Activated naive CD4-positive, alpha-beta T cell treated with Interleukin-2 at 50 U/mL for 16 hours (primary cell): ENCODE data around the gene EFEMP2.

Experiments
- DNase-seq: peaks from one replicate; pipeline ENCODE4 v3.0.0-alpha.2; 2020

Gene EFEMP2

DNA sequence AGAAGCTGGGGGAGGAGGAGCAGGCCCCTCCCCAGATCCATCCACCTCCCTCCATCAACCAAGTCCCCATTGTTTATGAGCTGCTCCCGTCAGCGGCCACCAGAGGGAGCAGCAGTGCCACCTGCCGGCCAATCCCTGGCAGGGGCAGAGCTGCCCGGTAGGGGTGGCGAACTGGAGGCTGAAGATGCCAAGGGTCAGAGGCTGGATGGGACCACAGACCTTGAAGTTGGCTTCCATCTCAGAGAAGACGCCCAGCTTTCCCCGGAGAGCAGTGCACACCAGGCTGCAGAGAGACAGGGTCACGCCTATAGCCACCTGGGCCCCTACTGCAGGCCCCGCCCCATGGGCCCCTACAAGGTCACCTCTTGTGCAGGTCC is 12.1 kb upstream of the EFEMP2 start:
- DNase-seq: peak; percentile 85

- DNase-seq: no peak
These were observed 11.5 kb upstream of the EFEMP2 start for GRCh38 chr11:65883786-65884715.

GRCh38 chr11:65883058-65883761 is 10.6 kb upstream of the EFEMP2 start:
- no peak for DNase-seq

DNA sequence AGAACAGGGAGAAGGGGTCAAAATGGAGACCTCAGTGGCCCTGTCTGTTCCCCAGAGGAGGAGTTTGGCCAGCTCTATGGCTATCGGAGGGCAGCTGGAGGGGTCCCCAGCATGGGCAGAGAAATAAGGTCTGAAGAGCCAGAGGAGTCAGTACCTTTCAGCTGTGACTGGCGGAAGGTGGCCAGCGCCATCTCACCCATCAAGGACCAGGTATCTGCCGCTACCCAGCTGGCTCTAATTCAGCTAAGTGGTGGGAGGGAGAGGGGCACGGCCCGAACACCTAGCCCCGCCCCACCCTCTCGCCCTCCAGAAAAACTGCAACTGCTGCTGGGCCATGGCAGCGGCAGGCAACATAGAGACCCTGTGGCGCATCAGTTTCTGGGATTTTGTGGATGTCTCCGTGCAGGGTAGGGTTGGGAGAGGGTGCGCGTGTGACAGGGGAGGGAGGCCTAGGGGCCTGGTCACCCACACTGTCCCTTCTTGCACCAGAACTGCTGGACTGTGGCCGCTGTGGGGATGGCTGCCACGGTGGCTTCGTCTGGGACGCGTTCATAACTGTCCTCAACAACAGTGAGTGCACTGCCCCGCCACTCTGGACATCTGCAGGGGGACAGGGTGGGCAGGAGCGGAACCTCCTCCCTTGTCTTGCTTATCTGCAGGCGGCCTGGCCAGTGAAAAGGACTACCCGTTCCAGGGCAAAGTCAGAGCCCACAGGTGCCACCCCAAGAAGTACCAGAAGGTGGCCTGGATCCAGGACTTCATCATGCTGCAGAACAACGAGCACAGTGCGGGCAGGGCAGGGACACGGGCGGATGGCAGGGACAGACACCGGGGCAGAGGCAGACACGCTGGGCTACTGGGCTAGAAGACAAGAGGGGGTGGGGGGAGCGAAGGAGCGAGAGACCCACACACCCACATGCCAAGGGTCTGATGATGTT is 9.8 kb upstream of the EFEMP2 start:
- no peak for DNase-seq

DNA sequence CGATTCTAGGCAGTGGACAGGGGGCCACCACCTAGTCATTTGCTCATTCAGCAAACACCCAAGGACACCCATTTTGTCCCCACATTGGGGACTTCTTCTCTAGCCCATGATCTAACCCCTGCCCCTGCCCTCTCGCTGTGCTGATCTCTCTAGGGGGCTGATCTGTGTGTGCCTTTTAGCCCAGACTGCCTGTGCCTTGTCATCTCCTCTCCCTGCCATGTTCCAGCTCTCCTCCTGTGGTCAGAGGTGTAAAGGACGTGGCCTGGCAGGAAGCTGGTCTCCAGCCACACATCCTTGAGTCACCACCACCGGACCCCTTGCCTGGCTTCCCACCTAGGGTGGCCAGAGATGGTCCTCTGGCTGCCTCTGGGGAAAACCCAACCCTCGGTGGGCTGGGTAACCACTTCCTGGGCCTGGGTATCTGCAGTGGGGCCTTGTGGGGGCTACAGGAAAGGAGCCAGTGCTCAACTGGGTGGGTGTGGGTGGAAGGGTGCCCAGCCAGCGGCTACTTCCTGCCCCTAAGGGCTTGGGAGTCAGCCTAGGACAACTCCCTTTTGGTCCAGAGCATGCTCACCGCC is 8.3 kb upstream of the EFEMP2 start:
- no peak for DNase-seq

DNA sequence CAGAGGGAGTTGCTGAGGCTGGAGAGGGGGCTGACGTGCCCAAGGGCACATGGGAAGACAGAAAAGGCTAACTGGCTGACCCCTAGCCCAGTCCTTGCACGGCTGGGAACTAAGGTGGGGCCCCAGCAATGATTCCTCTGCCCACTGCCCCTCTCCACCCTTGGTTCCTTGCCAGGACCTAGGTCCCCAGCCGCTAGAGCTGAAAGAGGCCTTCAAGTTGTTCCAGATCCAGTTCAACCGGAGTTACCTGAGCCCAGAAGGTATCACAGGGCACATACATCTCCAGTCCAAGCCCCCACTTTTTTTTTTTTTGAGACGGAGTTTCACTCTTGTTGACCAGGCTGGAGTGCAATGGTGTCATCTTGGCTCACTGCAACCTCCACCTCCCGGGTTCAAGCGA is 7.4 kb upstream of the EFEMP2 start:
- no peak for DNase-seq

- peak; percentile 38 for DNase-seq
These were observed 7.0 kb upstream of the EFEMP2 start, which contains the start of gene CTSW for GRCh38 chr11:65879617-65880016. CTSW (plus strand) TSS chr11:65879837; CDS start chr11:65879855, 18 bp downstream.

DNA sequence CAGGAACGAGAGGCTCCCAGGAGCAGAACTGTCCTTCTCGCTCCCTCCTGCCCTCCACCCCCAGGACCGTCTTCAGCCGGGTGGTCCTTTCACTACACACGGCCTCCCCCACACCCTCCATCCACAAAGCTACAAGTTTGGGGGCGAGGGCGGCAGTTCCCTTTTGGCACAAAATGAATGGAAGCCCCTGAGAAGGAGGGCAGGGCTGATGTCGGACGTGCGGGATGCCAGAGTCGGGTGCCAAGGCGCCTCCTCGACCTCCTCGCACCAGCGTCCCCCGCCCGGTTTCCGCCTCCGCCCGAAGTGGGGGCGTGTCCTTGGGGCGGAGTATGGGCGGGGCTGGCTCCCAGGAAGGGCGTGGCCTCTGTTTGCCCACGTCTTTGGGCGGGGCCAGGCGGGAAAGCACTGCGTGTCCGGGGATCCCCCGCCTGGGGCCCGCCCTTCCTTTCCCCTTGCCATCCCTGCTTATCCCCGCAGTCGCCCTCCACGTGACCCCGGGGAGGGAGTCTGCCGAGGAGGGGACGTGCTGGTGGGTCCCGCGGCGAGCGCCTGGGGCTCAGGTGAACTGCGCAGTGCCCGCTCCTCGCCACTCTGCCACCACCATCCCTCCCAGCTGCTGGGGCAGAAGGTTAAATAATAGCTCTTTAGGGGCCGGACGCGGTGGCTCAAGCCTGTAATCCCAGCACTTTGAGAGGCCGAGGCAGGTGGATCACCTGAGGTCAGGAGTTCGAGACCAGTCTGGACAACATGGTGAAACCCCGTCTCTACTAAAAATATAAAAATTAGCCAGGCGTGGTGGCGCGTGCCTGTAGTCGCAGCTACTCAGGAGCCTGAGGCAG is 937 bp upstream of the EFEMP2 start:
- peak; percentile 95 for DNase-seq

- no peak for DNase-seq
These were observed 620 bp downstream of the EFEMP2 start for GRCh38 chr11:65871811-65872548.

DNA sequence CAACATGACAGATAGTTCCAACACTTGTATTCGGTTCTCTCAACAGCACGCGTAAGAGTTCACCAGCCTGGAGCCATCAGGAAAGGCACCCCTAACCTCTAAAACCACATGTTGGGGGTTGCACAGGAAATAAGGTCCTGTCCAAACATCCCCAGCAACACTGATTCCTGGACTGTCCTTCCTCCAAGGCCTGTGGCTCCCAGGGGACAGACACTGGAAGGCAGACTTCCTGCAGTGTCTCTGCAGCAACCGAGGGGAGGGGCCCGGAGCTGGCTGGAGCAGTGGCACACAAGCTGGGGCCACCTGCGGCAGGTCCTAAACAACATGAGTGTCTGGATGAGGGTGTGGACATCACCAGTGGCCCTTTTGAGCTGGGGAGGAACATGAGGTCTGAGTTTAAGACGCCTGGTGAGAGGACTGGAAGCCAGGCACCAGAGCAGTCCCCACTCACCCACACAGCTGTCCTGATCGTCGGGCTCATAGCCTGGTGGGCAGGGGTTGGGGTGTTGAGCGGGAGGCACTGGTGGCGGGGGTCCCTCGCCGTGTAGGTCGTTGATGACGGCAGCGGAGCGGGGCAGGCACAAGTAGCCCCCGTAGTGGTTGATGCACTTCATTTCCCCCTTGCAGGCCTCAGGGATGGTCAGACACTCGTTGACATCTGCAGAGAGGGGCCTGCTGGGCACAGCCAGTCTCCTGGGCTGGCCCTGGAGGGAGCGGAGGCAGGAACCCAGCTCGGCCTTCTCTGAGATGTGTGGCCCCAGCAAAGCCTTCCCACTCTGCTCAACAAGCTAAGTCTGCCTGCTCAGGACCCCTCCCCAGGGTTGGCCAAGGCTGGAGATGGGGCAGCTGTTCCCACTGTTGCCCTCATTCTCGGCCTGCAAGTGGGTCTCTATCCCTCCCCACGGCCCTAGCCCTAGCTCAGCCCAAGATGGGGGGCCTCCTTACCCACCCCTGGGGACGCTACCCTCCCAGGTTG is 1.6 kb downstream of the EFEMP2 start:
- DNase-seq: no peak

GRCh38 chr11:65870307-65870658 is 2.3 kb downstream of the EFEMP2 start:
- DNase-seq: no peak

DNA sequence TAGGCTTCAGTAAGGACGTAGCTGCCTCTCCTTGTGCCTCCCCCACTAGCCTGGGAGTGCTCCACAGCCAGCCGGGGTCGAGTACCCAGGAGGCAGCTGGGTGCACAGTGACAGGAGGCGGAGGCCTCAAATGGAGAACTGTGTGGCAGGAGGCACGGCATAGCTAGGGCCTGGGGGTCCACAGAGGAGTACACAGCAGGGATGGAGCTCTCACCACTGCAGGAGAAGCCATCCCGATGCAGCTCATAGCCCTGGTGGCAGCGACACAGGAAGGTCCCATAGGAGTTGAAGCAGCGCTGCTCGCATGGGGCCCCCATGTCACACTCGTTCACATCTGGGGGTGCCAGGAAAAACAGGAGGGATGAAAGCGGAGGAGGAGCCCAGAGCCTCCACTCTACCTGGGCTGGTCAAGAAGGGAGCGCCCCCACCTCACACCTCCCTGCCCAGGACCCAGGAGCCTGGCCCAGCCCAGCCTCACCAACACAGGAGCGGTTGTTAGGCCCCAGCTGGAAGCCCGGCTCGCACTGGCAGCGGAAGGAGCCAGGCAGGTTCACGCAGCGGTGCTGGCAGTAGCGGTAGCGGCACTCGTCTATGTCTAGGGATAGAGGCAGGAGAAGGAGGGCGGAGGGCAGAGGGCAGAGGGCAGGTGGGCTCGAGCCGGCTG is 2.8 kb downstream of the EFEMP2 start:
- DNase-seq: no peak

GRCh38 chr11:65868907-65869306 is 3.7 kb downstream of the EFEMP2 start:
- DNase-seq: no peak

DNA sequence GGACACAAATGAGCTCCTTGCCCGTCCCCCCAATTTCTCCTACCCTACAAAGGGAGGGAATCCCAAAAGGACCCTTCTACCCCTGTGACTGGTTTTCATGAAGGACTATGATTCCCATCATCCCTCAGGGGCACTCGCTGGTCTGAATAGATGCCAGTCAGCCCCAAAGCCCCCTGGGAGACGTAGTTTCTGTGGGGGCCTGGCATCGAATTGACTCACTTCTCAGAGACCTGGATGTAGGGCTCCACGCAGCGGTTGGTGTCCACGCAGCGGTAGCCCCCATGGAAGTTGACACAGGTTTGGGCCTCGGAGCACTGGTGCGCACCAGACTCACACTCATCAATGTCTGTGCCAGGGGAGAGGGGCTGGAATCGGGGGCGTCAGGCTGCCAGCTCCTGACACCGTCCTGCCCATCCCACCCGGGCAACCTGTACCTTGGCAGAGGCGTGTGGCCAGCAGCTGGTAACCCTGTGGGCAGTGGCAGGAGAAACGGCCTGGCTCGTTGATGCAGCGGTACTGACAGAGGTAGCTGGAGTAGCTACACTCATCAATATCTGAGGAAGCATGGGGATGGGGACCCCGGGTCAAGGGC is 4.4 kb downstream of the EFEMP2 start:
- DNase-seq: peak; percentile 26

DNA sequence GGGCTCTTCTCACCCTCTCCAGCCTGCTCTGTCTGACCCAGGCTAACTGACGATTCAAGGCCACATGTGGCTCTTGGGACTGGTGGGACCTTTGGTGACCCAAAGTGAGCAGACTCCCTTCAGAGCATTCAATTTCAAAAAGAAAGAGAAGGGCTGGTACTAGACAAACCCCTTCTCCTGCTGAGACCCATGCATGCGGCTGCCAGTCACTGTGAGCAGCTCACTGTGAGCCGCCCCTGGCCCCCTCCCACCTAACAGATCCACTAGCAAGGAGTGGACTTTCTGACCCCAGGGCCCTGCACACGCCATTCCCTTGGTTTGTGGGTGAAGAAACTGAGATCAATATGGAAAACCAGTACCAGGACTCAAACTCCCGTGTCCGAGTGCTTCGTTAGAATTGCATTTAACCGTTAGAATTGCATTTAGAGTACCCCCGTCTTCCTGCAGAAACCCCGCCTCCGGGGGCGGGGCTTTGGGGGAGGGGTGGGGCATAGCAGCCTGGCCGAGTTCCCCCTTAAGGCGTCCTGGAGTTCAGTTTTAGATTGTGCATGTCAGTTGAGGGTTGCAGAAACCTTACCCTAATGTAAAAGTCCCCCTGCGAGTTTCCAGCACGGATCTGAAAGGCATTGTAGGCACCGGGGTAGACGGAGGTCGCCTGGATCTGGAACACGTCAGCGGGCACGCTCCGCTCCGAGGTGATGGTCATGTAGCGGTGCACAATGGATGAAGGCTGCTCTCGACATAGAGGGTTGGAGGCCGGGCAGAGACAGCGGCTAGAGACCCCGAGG is 5.1 kb downstream of the EFEMP2 start:
- DNase-seq: no peak

DNA sequence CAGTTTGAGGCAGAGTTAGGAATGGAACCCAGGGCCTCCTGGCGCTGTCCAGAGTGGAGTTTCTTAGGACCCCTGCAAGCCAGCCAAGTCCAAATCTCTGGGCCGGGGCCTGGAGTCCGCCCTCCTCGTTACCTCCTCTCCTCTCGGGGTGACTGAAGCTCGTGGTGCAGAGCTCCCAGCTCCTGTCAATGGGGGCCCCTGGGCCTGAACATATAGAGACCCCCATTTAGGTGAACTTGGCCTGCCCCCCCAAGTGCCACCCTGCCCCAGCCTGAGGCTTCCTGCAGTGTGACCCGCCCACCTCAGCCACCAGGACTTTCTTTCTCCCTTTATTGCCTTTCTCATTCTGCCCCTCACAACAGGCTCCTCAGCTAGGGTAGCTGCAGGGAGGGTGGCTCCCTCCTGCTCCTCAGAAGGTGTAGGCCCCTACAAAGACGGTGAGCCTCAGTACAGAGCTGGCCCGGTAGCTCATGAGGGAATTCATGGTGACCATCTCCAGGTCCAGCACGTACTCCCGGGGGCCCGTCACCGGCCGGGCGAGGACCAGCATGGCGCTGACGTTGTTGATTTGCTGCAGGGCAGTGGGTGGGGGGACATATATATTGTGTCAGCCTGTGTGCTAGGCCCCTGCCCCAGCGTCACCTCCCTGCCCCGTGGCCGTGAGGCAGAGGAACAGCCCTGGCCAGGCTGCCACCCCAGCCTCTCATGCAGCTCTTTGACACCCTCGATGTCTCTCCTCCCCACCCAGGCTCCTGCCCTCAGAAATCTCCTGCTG is 5.9 kb downstream of the EFEMP2 start:
- DNase-seq: no peak

DNA sequence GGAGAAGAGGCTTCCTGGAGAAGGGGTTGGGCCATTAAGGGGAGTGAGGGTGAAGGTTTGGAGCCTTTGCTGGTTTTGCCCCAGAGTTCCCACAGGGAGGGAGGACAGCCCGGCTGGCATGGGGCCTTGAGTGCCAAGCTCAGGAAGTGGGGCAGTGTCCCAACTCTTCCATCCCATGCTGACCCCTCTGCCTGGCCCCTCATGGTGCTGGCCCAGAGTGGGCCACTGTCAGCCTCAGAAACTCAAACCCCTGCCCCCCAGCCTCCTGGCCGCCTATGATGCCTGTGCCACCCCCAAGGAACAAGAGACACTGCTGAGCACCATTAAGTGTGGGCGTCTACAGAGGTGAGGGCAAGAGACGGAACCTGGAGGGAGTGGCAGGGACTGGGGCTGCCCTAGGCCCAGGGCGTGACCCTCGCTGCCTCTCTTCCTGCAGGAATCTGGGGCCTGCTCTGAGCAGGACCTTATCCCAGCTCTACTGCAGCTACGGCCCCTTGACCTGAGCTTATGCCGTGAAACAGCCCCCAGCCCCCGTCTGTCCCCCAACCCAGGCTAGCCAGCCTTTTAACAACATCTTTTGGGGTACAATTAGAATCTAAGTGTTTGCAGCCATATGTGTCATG is 6.9 kb downstream of the EFEMP2 start:
- no peak for DNase-seq
